GM19351 (cell line): ENCODE results near the gene AAMDC.
"Not testable (repeated sequence)": the region's sequence is repeated elsewhere in the genome, so short reads cannot be mapped to it uniquely, and the experiment has no call there.

Source experiments
- ATAC-seq: cut with Tn5 transposase; IDR thresholded peaks from one replicate; pipeline ENCODE4 v1.9.1; 2021; ENCODE audit warnings: mild to moderate bottlenecking, moderate library complexity; ENCODE audit not compliant: unreplicated experiment

AAMDC gene

GRCh38 chr11:77883775-77884174 lies 62.8 kb downstream of the AAMDC start:
- ATAC-seq: no peak

- no peak for ATAC-seq
Observed at GRCh38 chr11:77884186-77884828, 63.4 kb downstream of the AAMDC start.

GRCh38 chr11:77884829-77885190 lies 63.9 kb downstream of the AAMDC start:
- no peak for ATAC-seq

GRCh38 chr11:77886401-77886800 lies 65.5 kb downstream of the AAMDC start:
- ATAC-seq: no peak

- not testable (repeated sequence) for ATAC-seq
Observed at GRCh38 chr11:77889045-77889444, 68.1 kb downstream of the AAMDC start.

- not testable (repeated sequence) for ATAC-seq
Observed at GRCh38 chr11:77890100-77890614, 69.2 kb downstream of the AAMDC start.

- not testable (repeated sequence) for ATAC-seq
Observed at GRCh38 chr11:77890619-77891056, 69.7 kb downstream of the AAMDC start.

GRCh38 chr11:77891256-77891655 lies 70.3 kb downstream of the AAMDC start:
- not testable (repeated sequence) for ATAC-seq

GRCh38 chr11:77891703-77892102 lies 70.8 kb downstream of the AAMDC start:
- not testable (repeated sequence) for ATAC-seq

GRCh38 chr11:77894949-77895348 lies 74.0 kb downstream of the AAMDC start:
- ATAC-seq: not testable (repeated sequence)

GRCh38 chr11:77908835-77909234 lies 87.9 kb downstream of the AAMDC start:
- ATAC-seq: no peak

- ATAC-seq: no peak
Observed at GRCh38 chr11:77909277-77909676, 88.3 kb downstream of the AAMDC start.

GRCh38 chr11:77910828-77911227 lies 89.9 kb downstream of the AAMDC start:
- ATAC-seq: not testable (repeated sequence)

GRCh38 chr11:77913608-77914306 lies 92.8 kb downstream of the AAMDC start:
- not testable (repeated sequence) for ATAC-seq

GRCh38 chr11:77914307-77914791 lies 93.4 kb downstream of the AAMDC start:
- not testable (repeated sequence) for ATAC-seq

GRCh38 chr11:77917713-77918112 lies 96.8 kb downstream of the AAMDC start:
- not testable (repeated sequence) for ATAC-seq
